Stimulated activated CD8-positive, alpha-beta memory T cell treated with anti-CD3 and anti-CD28 coated beads, Interleukin-7, amount 100 ng/mL, for 48 hours (primary cell): ENCODE results near the gene TLR6.

Source experiments
- DNase-seq, 2 donors: peaks; one replicate each; pipeline ENCODE4 v3.0.0-alpha.2; 2020; ENCODE audit warnings: low read depth in 1 of 2; ENCODE audit errors: extremely low read depth in 1 of 2

The TLR6 gene

GRCh38 chr4:38856524-38857337 is at the start of gene TLR6:
Gene TLR6, minus strand, starts transcription at chr4:38856817. Its CDS starts 27,344 bp downstream, at chr4:38829473.
- peak in 1 of 2 donors; percentile 34 for DNase-seq

- DNase-seq: no peak
Measured at GRCh38 chr4:38905652-38906385, 49.2 kb upstream of the TLR6 start.

DNA sequence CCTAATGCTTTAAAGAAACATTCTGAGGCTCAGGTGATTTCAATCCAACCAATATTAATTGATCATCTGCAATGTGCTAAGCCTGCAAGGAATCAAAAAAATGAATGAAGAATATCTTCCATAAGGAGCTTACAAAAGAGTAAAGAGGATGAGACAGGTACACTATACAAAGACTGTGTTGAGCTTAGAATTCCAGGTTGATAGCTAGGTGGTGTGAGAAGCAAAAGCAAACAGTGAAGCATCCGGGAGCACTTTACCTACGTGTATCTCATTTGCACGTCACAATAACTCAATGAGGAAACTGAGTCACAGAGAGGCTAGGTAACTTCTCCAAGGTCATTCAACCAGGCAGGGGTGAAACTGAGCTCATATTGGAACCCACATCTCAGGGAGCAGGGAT is 48.1 kb upstream of the TLR6 start:
- no peak for DNase-seq

DNA sequence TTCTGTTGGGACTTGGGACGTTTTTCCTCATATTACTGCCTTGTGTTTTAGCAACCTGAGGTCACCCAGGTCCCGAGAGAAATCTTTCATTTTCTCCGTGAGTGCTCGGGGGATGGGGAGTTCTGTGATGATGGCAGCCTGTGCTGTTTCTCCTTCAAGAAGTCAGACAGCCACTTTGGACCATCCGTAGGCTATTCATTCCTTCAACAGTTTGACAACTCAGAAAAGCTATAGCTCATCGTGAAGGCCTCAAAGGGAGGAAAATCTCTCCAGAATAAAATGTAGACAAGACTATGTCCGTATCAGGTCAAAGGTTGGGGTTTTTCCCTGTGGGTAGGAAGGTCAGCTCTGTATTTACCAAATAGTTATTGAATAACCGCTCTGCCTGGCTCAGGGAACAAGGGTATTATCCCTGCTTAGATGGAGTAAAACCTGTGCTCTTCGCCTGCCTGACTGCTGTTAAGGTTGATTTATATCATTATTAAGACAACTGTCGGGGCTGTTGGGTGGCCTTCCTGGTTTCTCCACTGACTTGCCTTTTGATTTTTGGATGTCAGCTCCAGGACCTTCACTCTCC is 47.6 kb upstream of the TLR6 start:
- no peak for DNase-seq

DNA sequence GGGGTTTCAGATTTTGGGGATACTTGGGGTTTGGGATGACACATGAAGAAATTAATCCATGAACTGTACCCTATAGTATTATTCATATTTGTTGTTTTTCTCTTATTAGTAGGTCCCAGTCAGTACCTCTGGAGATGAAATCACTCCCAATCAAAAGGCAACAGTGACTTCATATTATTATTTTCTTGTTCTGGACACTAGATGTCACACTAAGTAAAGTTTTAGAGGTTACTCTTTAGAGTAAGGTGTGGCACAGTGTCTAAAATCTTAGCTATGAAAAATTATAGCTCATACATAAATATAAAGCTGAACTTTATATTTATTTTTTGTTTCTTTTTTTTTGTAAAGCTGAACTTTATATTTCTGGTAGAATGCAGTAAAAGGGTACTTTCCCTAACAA is 46.1 kb upstream of the TLR6 start:
- DNase-seq: no peak

- DNase-seq: no peak
Measured at GRCh38 chr4:38902221-38902620, 45.6 kb upstream of the TLR6 start.

DNA sequence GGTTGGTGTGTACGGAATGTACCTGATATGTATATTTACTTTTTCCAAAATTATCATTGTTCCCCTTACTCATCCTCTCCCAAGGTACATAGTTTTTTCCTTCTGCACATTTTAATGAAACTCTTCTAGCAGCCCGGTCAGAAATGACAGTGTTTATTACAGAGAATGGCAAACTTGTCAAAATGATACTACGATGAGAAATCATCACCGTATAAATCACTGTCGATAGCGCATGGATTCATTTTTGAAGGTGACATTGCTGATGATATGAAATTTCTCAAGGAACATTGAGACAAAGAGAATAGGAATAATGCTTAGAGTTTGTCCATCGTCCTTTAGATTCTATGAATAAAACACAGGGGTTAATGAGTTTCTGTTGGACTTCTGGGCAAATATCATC is 41.6 kb upstream of the TLR6 start:
- no peak for DNase-seq

GRCh38 chr4:38896940-38897339 is 40.3 kb upstream of the TLR6 start:
- DNase-seq: no peak

GRCh38 chr4:38894322-38894982 is 37.8 kb upstream of the TLR6 start:
- DNase-seq: no peak

DNA sequence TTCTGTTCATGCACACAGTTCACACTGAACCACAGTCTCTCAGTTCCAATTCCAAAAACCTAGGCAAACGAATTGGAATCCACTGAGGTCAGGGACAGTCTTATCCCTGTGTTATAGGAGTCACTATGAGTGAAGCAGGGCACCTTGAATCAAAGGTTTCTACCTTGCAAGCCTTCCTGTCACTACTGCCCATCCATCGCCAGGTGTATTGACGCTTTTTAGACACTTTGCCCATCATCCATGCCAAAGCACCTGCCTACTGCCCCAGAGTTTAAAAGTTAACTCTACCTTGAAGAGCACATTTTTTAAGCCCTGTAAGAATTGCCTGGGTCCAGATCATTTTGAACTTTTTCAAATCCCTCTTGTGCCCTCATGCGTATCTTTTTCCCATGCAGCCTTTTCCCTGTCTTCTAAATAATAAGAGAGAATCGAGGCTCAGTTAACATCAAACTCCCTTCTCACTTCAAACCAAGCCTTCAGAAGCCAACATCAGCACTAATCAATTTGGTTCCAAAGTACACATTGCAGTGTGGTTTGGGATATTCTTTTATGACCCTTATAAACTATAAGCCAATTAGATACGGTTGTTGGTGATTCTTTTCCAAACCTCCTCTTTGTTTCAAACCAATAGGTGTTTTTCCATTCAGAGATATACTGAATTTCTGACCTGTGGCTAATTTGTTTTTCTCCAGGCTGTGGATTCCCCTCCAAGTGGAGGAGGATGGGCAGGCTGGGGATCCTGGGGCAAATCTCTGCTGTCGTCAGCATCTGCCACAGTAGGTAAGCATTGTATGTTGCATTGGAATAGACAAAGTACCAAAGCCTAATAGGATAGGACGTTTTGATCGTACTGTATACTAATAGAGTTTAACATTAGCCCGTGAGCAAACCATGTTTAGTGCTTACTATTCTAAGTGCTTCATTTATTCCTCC is 34.7 kb upstream of the TLR6 start:
- DNase-seq: no peak

DNA sequence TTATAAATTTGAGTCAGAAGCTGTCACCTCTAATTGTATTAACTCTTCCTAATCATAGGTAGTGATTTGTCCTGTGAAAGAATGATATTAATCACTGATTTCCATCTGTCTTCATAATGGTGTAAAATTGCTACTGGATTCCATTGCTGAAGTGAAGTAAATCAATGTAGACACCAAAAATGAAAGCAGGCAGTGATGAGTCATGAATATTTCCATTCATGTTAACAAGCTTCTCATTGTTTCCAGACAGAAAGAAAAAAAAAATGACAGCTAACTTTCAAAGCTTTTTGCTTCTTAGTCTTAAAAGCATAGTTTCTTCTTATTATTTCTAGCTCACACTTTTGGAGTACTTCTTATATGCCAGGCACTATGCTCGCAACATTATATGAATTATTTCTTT is 32.5 kb upstream of the TLR6 start:
- no peak for DNase-seq

- DNase-seq: no peak
Measured at GRCh38 chr4:38884254-38884653, 27.6 kb upstream of the TLR6 start.

GRCh38 chr4:38876636-38877035 is 20.0 kb upstream of the TLR6 start:
- no peak for DNase-seq

DNA sequence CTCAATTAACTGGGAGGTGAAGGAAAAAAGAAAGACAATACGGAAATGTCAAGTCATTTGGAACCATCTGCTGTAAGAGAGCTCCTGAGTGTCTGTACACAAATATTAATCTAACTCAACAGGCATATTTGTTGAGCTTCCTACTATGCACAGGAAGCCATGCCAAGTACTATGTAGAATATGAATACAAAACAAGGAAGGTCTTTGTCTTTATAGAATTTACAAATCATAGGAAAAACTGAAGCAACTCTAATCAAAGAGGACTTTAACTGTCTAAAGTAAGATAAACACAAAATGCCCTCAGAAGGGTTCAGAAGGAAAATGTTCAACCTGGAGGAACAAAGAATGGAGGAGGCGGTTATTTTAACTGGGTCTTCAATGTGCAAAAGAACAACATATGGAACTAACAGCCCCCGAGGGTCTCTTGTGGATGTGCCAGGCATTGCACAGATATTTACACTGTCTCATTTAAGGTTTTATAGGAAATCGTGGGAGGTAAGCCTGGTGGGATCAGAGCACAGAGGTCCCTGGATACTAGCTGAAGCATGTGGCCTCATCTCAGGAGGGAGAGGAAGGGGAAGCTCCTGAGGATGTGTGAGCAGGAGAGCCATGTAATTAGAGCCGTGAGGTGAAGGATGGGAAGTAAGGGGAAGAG is 16.8 kb upstream of the TLR6 start:
- DNase-seq: no peak

DNA sequence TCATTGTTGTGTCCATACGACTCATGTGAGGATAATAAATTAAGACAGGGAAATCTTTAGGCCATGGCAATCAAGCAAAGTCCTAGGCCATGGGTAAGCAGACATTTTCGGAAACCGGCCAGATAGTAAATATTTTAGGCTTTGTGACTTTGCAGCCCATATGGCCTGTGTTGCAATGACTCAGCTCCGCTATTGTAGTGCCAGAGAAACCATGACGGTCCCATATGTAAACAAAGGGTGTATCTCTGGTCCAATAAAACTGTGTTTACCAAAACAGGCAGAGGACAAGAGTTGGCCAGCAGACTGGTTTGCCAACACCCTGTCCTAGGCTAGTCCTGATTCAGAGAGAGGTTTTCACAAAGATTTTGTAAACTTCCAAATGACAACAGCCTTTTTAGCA is 16.0 kb upstream of the TLR6 start:
- no peak for DNase-seq

GRCh38 chr4:38871593-38871992 is 15.0 kb upstream of the TLR6 start:
- DNase-seq: no peak

- no peak for DNase-seq
Measured at GRCh38 chr4:38870098-38870808, 13.6 kb upstream of the TLR6 start.

- DNase-seq: no peak
Measured at GRCh38 chr4:38869511-38869910, 12.9 kb upstream of the TLR6 start.
